H1 (cell line): ENCODE measurements around the gene RPS29. TPM values are rescaled to one million over a fixed set of nuclear protein-coding genes. Genes with fewer than 3 reads are reported as not detected.

Experiments used
- CTCF ChIA-PET: fragments of 300-600 bp; sonication (Branson Sonifier 250); formaldehyde crosslinking; loops from one replicate; lab custom pipeline; 2021; ENCODE audit not compliant: partially characterized antibody; lab: Charles Lee
- POLR2A ChIA-PET: fragments of 300-600 bp; sonication (Branson Sonifier 250); formaldehyde crosslinking; loops from one replicate; lab custom pipeline; 2021; ENCODE audit warnings: inconsistent platforms; ENCODE audit not compliant: partially characterized antibody; lab: Charles Lee
- DNase-seq, 2 experiments: peaks; one replicate each; pipeline versions ENCODE4 v3.0.0 to v3.0.0-alpha.2; 2010 to 2022; ENCODE audit warnings: low spot score in 2 of 2, low read depth in 1 of 2, mixed read lengths in 1 of 2
- FAIRE-seq: peaks from 2 replicates; lab custom pipeline; 2011; peaks lifted over from hg19 to GRCh38; lab: Jason Lieb, UNC
- H2AFZ ChIP-seq: 2 replicates; pipeline ENCODE4 v1.8.1; 2012; ENCODE audit warnings: low read length, inconsistent platforms
- H2AK5ac ChIP-seq: 2 replicates; pipeline ENCODE4 v1.6.1; 2013; ENCODE audit warnings: low read depth, low read length
- H2BK120ac ChIP-seq: replicated peaks from 2 replicates; pipeline ENCODE3; 2013; ENCODE audit warnings: low read depth, low read length, inconsistent platforms
- H2BK12ac ChIP-seq: 2 replicates; pipeline ENCODE4 v1.6.1; 2013; ENCODE audit warnings: low read depth, low read length
- H2BK15ac ChIP-seq: 2 replicates; pipeline ENCODE4 v1.6.1; 2013; ENCODE audit warnings: low read length
- H2BK20ac ChIP-seq: 2 replicates; pipeline ENCODE4 v1.6.1; 2013; ENCODE audit warnings: low read length
- H2BK5ac ChIP-seq: 2 replicates; pipeline ENCODE4 v1.6.1; 2013; ENCODE audit warnings: low read depth, low read length
- H3K14ac ChIP-seq: 2 replicates; pipeline ENCODE4 v1.6.1; 2013; ENCODE audit warnings: inconsistent platforms; ENCODE audit not compliant: insufficient read length
- H3K18ac ChIP-seq: 2 replicates; pipeline ENCODE4 v1.6.1; 2013; ENCODE audit warnings: low read length; ENCODE audit errors: extremely low read depth
- H3K23ac ChIP-seq: 2 replicates; pipeline ENCODE4 v1.6.1; 2013; ENCODE audit warnings: inconsistent platforms; ENCODE audit not compliant: insufficient read length
- H3K23me2 ChIP-seq: 2 replicates; pipeline ENCODE4 v1.6.1; 2013; ENCODE audit warnings: low read depth, low read length
- H3K27ac ChIP-seq: 2 replicates; pipeline ENCODE4 v1.6.1; 2011; ENCODE audit warnings: low read depth, low read length, inconsistent platforms
- H3K27me3 ChIP-seq, 4 experiments: replicated peaks in 1 of 4; 1 replicate in 1 of 4; 2 replicates in 3 of 4; pipeline versions ENCODE4 v1.6.1 to v1.8.1; 2011 to 2013; ENCODE audit warnings: low read length in 3 of 4, mild to moderate bottlenecking in 3 of 4, inconsistent platforms in 2 of 4, mixed read lengths in 2 of 4, moderate library complexity in 1 of 4; ENCODE audit not compliant: control insufficient read depth in 3 of 4, insufficient read depth in 3 of 4; ENCODE audit errors: extremely low read depth in 1 of 4
- H3K36me3 ChIP-seq, 4 experiments: 2 replicates each; pipeline versions ENCODE4 v1.6.1 to v1.8.1; 2011 to 2013; ENCODE audit warnings: mild to moderate bottlenecking in 4 of 4, low read length in 3 of 4, moderate library complexity in 2 of 4, control low read depth in 1 of 4, inconsistent platforms in 1 of 4; ENCODE audit not compliant: insufficient read depth in 4 of 4, control insufficient read depth in 2 of 4
- H3K4ac ChIP-seq: replicated peaks from 2 replicates; pipeline ENCODE3; 2013; ENCODE audit warnings: low read length, low read depth, mixed read lengths, inconsistent platforms; ENCODE audit not compliant: insufficient read length
- H3K4me1 ChIP-seq, 4 experiments: replicated peaks in 1 of 4; 1 replicate in 1 of 4; 2 replicates in 3 of 4; pipeline versions ENCODE4 v1.6.1 to v1.8.1; 2011 to 2013; ENCODE audit warnings: low read length in 3 of 4, inconsistent platforms in 2 of 4, mixed read lengths in 1 of 4; ENCODE audit not compliant: insufficient read depth in 4 of 4, control insufficient read depth in 3 of 4
- H3K4me2 ChIP-seq, 2 experiments: 2 replicates each; pipeline versions ENCODE4 v1.6.1 to v1.8.1; 2011 to 2013; ENCODE audit warnings: low read depth in 2 of 2, low read length in 2 of 2, control low read depth in 1 of 2, inconsistent platforms in 1 of 2, mild to moderate bottlenecking in 1 of 2; ENCODE audit not compliant: insufficient read depth in 1 of 2
- H3K4me3 ChIP-seq, 4 experiments: fragments of 200-600, 300-600 bp in 1 of 4; sonication (generic), shearing (Covaris generic), sonication (Bioruptor Twin) in 1 of 4; 2 replicates each; pipeline versions ENCODE4 v1.5.1 to v1.8.1; 2011 to 2016; ENCODE audit warnings: low read length in 4 of 4, low read depth in 3 of 4, control low read depth in 2 of 4, inconsistent platforms in 2 of 4, mild to moderate bottlenecking in 2 of 4, mixed read lengths in 1 of 4, moderate library complexity in 1 of 4; ENCODE audit not compliant: insufficient read depth in 2 of 4; ENCODE audit errors: extremely low read depth in 1 of 4
- H3K56ac ChIP-seq: replicated peaks from 2 replicates; pipeline ENCODE3; 2013; ENCODE audit warnings: low read depth, mild to moderate bottlenecking, mixed read lengths, low read length, inconsistent platforms; ENCODE audit not compliant: insufficient read length
- H3K79me1 ChIP-seq: 2 replicates; pipeline ENCODE4 v1.6.1; 2013; ENCODE audit warnings: low read depth, low read length, control low read depth
- H3K79me2 ChIP-seq, 2 experiments: 2 replicates each; pipeline versions ENCODE4 v1.6.1 to v1.8.1; 2012 to 2013; ENCODE audit warnings: low read length in 2 of 2, mild to moderate bottlenecking in 2 of 2, inconsistent platforms in 1 of 2; ENCODE audit not compliant: insufficient read depth in 2 of 2, control insufficient read depth in 1 of 2
- H3K9ac ChIP-seq, 4 experiments: replicated peaks in 1 of 4; 1 replicate in 1 of 4; 2 replicates in 3 of 4; pipeline versions ENCODE4 v1.6.1 to v1.8.1; 2011 to 2013; ENCODE audit warnings: low read depth in 3 of 4, low read length in 3 of 4, control low read depth in 2 of 4, mild to moderate bottlenecking in 2 of 4, moderate library complexity in 2 of 4, inconsistent platforms in 1 of 4; ENCODE audit errors: extremely low read depth in 1 of 4
- H3K9me3 ChIP-seq, 2 experiments: 2 replicates each; pipeline versions ENCODE4 v1.6.1 to v1.8.1; 2012 to 2013; ENCODE audit warnings: mild to moderate bottlenecking in 2 of 2, moderate library complexity in 2 of 2, control low read depth in 1 of 2, inconsistent platforms in 1 of 2, low read depth in 1 of 2, low read length in 1 of 2, mixed read lengths in 1 of 2; ENCODE audit not compliant: insufficient read depth in 2 of 2
- H4K20me1 ChIP-seq, 2 experiments: replicated peaks in 1 of 2; 2 replicates each; pipeline versions ENCODE3 to v1.8.1; 2011 to 2013; ENCODE audit warnings: inconsistent platforms in 2 of 2, low read length in 2 of 2, mild to moderate bottlenecking in 1 of 2; ENCODE audit not compliant: insufficient read depth in 2 of 2, control insufficient read depth in 1 of 2
- H4K5ac ChIP-seq: 2 replicates; pipeline ENCODE4 v1.6.1; 2013; ENCODE audit warnings: low read length, low read depth, mixed read lengths, inconsistent platforms; ENCODE audit not compliant: insufficient read length
- H4K8ac ChIP-seq: 2 replicates; pipeline ENCODE4 v1.8.0; 2013; ENCODE audit warnings: mild to moderate bottlenecking, moderate library complexity, low read length, inconsistent platforms; ENCODE audit not compliant: insufficient read depth; ENCODE audit errors: extremely low read depth
- H4K91ac ChIP-seq: replicated peaks from 2 replicates; pipeline ENCODE3; 2013; ENCODE audit warnings: low read length, mixed read lengths, inconsistent platforms; ENCODE audit not compliant: insufficient read length
- CBX5 ChIP-seq: fragments of 300-800, 300-1000 bp; sonication (generic); IDR thresholded peaks from 2 replicates; pipeline ENCODE4 v1.7.1; 2016; ENCODE audit warnings: antibody characterized with exemption, low read length, low read depth
- CBX8 ChIP-seq: fragments of 300-800, 300-1000 bp; sonication (generic); IDR thresholded peaks from 2 replicates; pipeline ENCODE4 v1.7.1; 2016; ENCODE audit warnings: low read depth, low read length, borderline replicate concordance
- EP300 ChIP-seq, 2 experiments: IDR thresholded peaks; 1 replicate in 1 of 2; 2 replicates in 1 of 2; pipeline ENCODE4 v1.6.1; 2011 to 2012; ENCODE audit warnings: low read depth in 2 of 2, low read length in 2 of 2, mild to moderate bottlenecking in 2 of 2, borderline replicate concordance in 1 of 2, inconsistent platforms in 1 of 2, moderate library complexity in 1 of 2
- GABPA ChIP-seq: IDR thresholded peaks from 2 replicates; pipeline ENCODE4 v1.6.1; 2011; ENCODE audit warnings: mild to moderate bottlenecking, low read length, moderate library complexity, borderline replicate concordance; ENCODE audit not compliant: insufficient read depth
- NANOG ChIP-seq: IDR thresholded peaks from 2 replicates; pipeline ENCODE4 v1.6.1; 2011; ENCODE audit warnings: low read length, low read depth, mild to moderate bottlenecking, inconsistent platforms; ENCODE audit not compliant: insufficient read depth, poor library complexity, severe bottlenecking
- POU5F1 ChIP-seq: IDR thresholded peaks from 2 replicates; pipeline ENCODE4 v1.6.1; 2011; ENCODE audit warnings: low read depth, mild to moderate bottlenecking, low read length, moderate library complexity
- SIRT6 ChIP-seq: IDR thresholded peaks from one replicate; pipeline ENCODE4 v1.7.1; 2012; ENCODE audit warnings: low read length, inconsistent platforms
- SP1 ChIP-seq: IDR thresholded peaks from 2 replicates; pipeline ENCODE4 v1.6.1; 2011; ENCODE audit warnings: low read depth, low read length
- TAF7 ChIP-seq: optimal IDR thresholded peaks from 2 replicates; pipeline ENCODE3; 2011; ENCODE audit warnings: low read depth, mild to moderate bottlenecking, inconsistent platforms, low read length, moderate library complexity, borderline replicate concordance
- WGBS, 2 experiments: shearing (Covaris generic) in 1 of 2; methylation state at CpG; one replicate each; pipeline versions ENCODE4 v1.1.6 to v1.1.7; 2013 to 2015; ENCODE audit warnings: low lambda C conversion rate in 2 of 2, mixed read lengths in 2 of 2, inconsistent platforms in 1 of 2, low coverage in 1 of 2, missing lambda C conversion rate in 1 of 2; ENCODE audit not compliant: insufficient replicate concordance in 2 of 2, insufficient coverage in 1 of 2, insufficient read length in 1 of 2; ENCODE audit errors: extremely low coverage in 1 of 2, missing lambda C conversion rate in 1 of 2; 5-methylcytosine and 5-hydroxymethylcytosine counted together
- polyA plus RNA-seq, 7 experiments: library from polyadenylated mRNA; depleted of rRNA in 3 of 7; stranded (reverse) in 5 of 7; unstranded in 2 of 7; fragments of >200 nt in 5 of 7; fragments of 200-250 nt in 2 of 7; gene quantifications; 1 replicate in 5 of 7; 2 replicates in 1 of 7; 4 replicates in 1 of 7; pipeline versions ENCODE4 v1.2.1 to v1.2.3, GENCODE V29; 2011 to 2013; ENCODE audit warnings: missing spikeins in 2 of 7, mixed read lengths in 2 of 7
- total RNA-seq: library from RNA; stranded (reverse); fragmentation: NEBNext Ultra II Directional; extraction: Animal tissue kit (Norgen Biotek cat#: 25700); gene quantifications from 2 replicates; pipeline ENCODE4 v1.2.1, GENCODE V29; 2021
- TF ChIP-seq, protein P1 (sequence below): IDR thresholded peaks from 2 replicates; pipeline ENCODE4 v1.6.1; 2011; ENCODE audit warnings: low read depth, mild to moderate bottlenecking, low read length; ENCODE audit not compliant: insufficient read depth

Gene RPS29
- total and polyA plus RNA-seq, 2 of the 8 experiments (the other 6 are each of a cell fraction or from before 2014, with no cell fraction given), result 2,193 to 23,165 TPM

DNA sequence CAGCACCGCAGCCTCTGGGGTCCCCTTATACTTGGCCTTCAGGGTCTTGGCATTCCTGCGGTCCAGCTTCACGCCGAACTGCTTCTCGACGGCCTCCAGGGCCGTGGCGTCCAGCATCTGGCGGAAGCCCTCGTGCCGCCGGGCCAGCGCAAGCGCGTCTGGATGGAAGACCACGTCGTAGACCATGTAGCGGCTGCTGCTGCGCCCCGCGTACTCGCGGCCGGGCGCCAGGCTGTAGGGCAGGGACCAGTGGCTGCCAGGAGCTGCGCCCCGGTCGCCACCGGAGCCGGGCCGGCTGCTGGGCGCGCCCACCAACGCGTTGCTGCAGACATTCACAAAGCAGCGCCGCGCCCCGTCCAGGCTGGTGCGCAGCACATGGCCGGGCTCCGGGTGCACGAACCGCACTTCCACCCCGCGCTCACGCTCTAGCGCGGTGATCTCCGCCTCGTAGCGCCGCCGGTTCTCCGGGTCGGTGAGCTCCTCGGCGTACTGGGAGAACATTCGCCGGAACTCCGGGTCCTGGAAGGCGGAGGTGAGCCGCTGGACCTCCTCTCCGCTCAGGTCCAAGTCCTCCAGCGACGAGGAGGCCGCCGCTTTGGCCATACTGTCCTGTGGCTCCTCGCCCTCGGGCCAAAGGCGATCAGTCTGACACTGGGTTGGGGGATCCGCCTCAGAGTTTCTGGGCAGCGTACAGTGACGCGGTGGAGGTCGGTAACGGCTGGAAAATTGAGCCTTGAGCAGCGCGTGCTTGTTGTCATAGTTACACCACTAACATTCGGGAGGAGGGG, 48.6 kb upstream of the RPS29 start, which contains the start of gene DNAAF2:
Gene DNAAF2 (minus strand): TSS at position 698 of the 788 bp plus-strand sequence. CDS start 95 bp downstream, at position 603.
- Histone ChIP-seq H2AFZ (peak within 1 kb of the TSS; percentile 91; the same call in 1 of the 2 replicates), H4K91ac (peak within 1 kb of the TSS; percentile 89), H2BK5ac (peak within 1 kb of the TSS; percentile 95), H3K56ac (peak within 1 kb of the TSS; percentile 97), H3K4ac (peak within 1 kb of the TSS; percentile 96), H4K8ac (peak within 1 kb of the TSS; percentile 96), H3K79me1 (0 out of 2 replicates have a peak, but pooled peaks cover 6% of the 10 kb centered on the region), H3K4me1 (no peaks in the 10 kb centered on the region), H4K5ac (peak within 1 kb of the TSS; percentile 96), H3K14ac (no peak within 1 kb of the TSS), H3K79me2 (peaks cover 5 to 79% of the 10 kb centered on the region in 2 experiments; a peak in 3 of 4 replicates), H3K18ac (peak within 1 kb of the TSS; percentile 99), H2BK15ac (no peak within 1 kb of the TSS), H3K23ac (no peak within 1 kb of the TSS), H3K9me3 (no peaks in the 10 kb centered on the region), H3K27me3 (no peaks in the 10 kb centered on the region), H3K4me3 (peak within 1 kb of the TSS; percentile 88 to 98 (median 94)), H2BK20ac (no peak within 1 kb of the TSS), H3K4me2 (peak within 1 kb of the TSS; percentile 72 to 93), H3K9ac (peak within 1 kb of the TSS; percentile 91 to 98 (median 98)), H2BK12ac (peak within 1 kb of the TSS; percentile 17; the same call in 1 of the 2 replicates), H3K27ac (peak within 1 kb of the TSS; percentile 95), H2BK120ac (no peak within 1 kb of the TSS), H2AK5ac (no peak within 1 kb of the TSS), H3K23me2 (peaks cover 11% of the 10 kb centered on the region; the same call in 1 of the 2 replicates), H3K36me3 (peaks cover 0 to 17% (median 0%) of the 10 kb centered on the region in 4 experiments; a peak in 1 of 8 replicates), H4K20me1 (peaks cover 4 to 8% of the 10 kb centered on the region in 2 experiments)
- FAIRE-seq (no peak), DNase-seq (peak in 1 of 2 experiments; percentile 67)
- POLR2A ChIA-PET, result interaction anchor here (0.5 to 4.5 kb wide), 22 partner anchors 9 to 501 kb away, joined by 3 to 47 read pairs (median 6); partner anchors contain the start of genes KLHDC1, KLHDC2, LRR1 and MGAT2
- CTCF ChIA-PET, result interaction anchor here (0.6 to 2.5 kb wide), 12 partner anchors 9 to 217 kb away, joined by 3 to 16 read pairs (median 5); partner anchors contain the start of genes KLHDC2, MGAT2, NEMF and RPL36AL
- WGBS, 2 experiments, result 0% methylated on average over 78 of the region's 80 CpGs; no CpG with 5 or more reads in 1 of the 2 experiments
- TF ChIP-seq EP300 (IDR thresholded peaks at IDR 0.05; ENCODE audit: borderline replicate concordance in 1 of 2, low read depth in 2 of 2, low read length in 2 of 2) (no peak), SP1 (no peak), GABPA (no peak), SIRT6 (no peak), NANOG (no peak), CBX8 (no peak), POU5F1 (no peak), CBX5 (no peak), TAF7 (no peak)
- TF ChIP-seq, protein P1, sequence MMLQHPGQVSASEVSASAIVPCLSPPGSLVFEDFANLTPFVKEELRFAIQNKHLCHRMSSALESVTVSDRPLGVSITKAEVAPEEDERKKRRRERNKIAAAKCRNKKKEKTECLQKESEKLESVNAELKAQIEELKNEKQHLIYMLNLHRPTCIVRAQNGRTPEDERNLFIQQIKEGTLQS, result no peak
